C4-2B (cell line): ENCODE measurements around the gene ARHGEF4.

Experiments
- H3K27ac ChIP-seq: fragments of 450-650 bp; 2 replicates; pipeline ENCODE4 v1.5.1; 2017
- ZFX ChIP-seq: fragments of 450-650 bp; IDR thresholded peaks from 2 replicates; pipeline ENCODE4 v1.6.1; 2017
- TF ChIP-seq, protein P1 (sequence below): fragments of 450-650 bp; conservative IDR thresholded peaks from 2 replicates; pipeline ENCODE4 v1.5.1; 2017; ENCODE audit warnings: mild to moderate bottlenecking

Gene ARHGEF4

DNA sequence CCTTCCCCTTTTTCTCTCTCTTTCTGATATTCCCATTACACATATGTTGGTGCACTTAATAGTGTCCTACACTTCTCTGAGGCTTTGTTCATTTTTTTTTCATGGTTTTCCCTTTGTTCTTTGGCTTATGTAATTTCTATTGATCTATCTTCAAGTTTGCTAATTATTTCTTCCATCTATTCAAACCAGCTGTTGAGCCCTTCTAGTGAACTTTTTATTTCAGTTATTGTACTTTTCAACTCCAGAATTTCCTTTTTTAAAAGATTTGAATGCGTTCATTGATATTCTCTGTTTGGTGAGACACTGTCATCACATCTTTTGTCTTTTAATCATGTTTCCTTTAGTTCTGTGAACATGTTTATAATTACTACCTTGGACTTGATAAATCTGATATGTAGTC, 118.2 kb downstream of the ARHGEF4 start:
- TF ChIP-seq, protein P1, sequence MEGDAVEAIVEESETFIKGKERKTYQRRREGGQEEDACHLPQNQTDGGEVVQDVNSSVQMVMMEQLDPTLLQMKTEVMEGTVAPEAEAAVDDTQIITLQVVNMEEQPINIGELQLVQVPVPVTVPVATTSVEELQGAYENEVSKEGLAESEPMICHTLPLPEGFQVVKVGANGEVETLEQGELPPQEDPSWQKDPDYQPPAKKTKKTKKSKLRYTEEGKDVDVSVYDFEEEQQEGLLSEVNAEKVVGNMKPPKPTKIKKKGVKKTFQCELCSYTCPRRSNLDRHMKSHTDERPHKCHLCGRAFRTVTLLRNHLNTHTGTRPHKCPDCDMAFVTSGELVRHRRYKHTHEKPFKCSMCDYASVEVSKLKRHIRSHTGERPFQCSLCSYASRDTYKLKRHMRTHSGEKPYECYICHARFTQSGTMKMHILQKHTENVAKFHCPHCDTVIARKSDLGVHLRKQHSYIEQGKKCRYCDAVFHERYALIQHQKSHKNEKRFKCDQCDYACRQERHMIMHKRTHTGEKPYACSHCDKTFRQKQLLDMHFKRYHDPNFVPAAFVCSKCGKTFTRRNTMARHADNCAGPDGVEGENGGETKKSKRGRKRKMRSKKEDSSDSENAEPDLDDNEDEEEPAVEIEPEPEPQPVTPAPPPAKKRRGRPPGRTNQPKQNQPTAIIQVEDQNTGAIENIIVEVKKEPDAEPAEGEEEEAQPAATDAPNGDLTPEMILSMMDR: no peak
- no peak for TF ChIP-seq ZFX
- no peak overlapping the region for H3K27ac ChIP-seq

DNA sequence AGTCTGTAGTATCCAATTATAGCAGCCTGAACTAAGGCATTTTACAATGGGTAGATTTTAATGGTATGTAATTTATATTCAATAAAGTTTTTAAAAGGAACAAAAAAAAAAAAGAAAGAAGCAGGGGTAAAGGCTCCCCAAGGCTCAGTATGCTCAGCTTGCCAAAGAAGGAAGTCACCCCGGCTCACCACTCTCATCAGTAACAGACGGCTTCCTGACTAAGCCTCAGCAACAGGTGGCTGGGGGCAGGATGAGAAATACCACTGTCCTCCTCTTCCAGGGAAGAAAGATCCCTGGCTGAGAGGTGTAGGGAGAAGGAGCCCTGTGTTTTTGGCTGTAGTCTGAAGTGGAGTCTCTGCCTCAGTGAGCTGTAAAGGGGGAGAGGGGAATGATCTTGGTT, 121.2 kb downstream of the ARHGEF4 start:
- no peak overlapping the region for H3K27ac ChIP-seq
- TF ChIP-seq, protein P1: no peak
- TF ChIP-seq ZFX: no peak

DNA sequence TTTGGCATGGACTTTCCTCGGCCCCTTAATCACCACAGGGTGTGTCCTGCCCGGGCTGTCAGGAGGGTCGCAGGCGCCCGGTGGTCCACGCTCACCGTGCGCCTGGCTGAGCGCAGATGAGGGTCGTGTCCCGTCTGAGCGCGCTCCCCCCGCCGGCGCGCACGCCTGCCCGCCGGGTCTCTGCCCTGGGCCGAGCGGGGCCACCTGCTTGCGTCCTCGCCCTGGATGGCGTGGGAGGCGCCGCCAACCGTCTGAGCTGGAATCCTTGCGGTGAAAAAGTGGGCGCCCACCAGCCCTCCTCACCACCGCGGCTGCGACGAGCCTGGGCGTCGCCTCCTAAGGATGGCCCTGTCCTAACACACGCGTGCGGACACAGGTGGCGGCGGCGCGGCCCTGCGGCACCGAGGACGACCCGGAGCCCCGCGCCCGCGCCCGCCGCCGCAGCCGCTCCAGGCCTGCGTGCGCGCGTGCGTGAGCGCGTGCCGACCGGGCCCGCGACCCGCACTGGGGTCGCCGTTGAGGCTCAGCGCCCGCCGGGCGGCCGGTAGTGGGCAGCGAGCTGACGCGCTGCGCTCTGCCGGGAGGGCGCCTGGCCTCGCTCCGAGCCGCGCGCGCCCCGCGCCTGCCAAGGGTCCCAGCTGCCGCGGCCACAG, 126.6 kb downstream of the ARHGEF4 start:
- no peak for TF ChIP-seq ZFX
- TF ChIP-seq, protein P1: no peak
- no peak overlapping the region for H3K27ac ChIP-seq

DNA sequence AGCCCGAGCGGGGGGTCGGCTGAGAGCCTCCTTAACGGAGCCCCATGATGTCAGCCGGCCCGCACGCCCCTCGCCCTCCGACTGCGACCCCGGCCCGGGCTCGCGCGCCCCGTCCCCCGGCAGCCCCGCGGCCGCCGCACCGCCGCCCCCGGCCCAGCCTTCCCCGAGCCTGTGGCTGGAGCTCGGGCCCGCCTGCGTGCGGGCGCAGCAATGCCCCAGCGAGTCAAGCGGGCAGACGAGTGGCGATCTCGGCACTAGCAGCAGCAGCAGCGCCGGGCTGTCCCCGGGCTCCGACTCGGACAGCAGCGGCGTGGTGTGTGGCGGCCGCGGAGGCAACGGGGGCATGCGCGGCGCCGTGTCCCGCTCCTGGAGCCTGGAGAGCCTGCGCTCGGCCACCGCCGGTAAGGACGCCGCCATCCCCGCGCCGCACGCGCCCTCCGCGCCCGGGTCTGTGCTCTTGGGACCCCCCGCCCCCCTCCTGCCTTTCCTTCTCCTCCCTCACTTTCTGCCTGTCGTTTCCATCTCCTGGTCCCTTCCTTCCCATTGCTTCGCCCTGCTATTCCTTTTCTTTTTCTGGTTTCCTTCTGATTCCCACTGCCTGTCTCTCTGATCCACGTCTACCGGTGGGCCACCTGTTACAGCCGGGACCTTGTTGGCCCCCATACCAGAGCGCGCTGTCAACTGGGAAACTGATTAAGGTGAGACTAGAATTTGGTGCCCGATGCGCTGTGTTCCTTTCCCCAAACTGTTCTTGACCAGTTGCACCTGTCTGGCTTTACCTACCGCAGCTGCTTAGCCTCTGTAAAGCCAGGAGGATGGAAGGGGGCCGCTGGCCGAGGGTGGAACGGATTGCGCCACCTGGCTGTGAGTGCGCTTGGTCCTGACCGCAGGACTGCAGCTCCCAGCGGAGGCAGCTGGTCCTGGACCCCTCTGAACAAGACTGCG, 127.4 kb downstream of the ARHGEF4 start:
- TF ChIP-seq ZFX: no peak
- TF ChIP-seq, protein P1: peak; percentile 59
- H3K27ac ChIP-seq: no peak overlapping the region

DNA sequence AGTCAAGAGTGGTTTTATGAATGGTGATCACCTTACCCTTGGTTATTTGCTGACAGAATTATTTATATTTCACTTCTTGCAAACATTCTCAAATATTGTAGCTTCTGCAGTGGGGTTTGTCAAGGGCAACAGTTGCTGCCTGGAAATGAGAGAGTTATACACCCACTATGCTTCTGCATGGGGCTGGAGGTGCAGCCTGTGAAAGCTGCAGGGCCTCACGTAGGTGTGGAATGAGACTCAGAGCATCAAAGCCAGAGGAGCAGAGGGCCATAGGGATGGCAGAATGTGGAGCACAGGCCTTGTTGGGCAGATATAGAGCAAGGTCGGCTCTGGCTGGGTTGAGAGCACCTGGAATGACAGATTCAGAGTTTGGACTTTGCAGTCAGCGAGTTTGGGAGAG, 128.2 kb downstream of the ARHGEF4 start:
- no peak for TF ChIP-seq ZFX
- TF ChIP-seq, protein P1: no peak
- H3K27ac ChIP-seq: no peak overlapping the region

DNA sequence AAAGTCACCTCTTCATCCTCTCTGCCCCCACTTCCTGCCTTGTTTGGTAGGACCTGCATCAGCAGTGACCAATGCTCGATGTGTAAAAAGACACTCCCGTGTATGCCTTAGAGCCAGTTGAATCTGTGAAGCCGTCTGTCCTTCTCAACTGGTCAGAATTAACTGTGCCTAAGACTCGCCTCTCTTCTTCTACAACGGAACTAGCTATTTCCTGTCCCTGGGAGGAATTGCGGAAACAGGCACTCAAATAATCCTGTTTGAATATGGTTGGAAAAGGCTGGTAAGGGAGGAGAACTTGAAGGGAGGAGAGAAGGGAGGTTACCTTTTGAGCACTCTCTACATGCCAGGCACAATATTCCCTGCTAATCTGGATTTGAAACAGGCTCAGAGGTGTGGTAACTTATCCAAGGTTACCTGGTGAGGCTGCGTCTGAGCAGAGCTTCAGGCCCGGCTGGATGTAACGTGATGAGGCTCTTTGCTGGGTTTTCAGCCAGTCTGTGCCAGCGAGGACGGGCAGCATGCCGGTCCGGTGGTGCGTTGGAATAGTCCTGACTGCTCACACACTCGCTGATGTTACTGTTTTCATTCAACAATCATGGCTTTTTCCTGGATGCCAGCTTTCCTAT, 129.5 kb downstream of the ARHGEF4 start:
- H3K27ac ChIP-seq: no peak overlapping the region
- TF ChIP-seq, protein P1: no peak
- TF ChIP-seq ZFX: no peak
